GM21786 (cell line): ENCODE measurements around the gene BEAN1.

Experiments
- ATAC-seq: cut with Tn5 transposase; IDR thresholded peaks from one replicate; pipeline ENCODE4 v1.9.1; 2021; ENCODE audit not compliant: unreplicated experiment

BEAN1 gene

DNA sequence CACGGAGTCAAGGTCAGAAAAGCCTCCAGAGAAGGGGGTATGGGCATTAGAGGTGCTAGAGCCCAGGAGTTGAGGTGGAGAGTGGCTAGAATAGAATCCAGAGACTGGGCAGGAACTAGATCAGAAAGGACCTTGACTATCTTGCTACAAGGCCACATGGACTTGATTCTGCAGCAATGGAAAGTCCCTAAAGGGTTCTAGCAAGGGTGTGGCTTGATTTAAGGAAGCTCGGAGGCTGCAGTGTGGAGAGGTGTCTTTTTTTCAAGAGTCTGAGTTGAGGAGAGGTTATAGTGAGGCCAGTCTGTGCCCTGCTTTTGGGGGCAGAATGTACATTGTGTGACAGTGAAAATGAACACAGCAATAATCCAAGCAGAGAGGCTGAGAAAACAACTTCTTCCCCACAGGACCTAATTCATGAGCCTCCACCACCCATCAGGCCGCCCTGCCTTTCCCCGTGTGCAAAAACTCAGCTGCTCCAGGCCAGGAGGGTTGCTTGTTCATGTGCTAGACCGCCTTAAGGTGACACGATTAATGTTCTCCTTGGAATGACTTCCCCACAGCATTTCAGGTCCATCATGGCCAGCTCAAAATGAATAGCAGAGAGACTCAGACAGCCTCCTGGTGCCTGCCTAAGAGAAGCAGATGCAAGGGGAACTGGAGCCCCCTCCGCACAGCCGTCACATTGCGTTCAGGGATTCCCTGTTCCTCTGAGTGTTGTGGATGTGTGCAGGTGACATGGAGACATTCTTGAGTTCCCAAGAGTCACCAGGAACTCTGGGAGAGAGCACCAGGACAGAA, 8.7 kb upstream of the BEAN1 start:
- ATAC-seq = no peak

DNA sequence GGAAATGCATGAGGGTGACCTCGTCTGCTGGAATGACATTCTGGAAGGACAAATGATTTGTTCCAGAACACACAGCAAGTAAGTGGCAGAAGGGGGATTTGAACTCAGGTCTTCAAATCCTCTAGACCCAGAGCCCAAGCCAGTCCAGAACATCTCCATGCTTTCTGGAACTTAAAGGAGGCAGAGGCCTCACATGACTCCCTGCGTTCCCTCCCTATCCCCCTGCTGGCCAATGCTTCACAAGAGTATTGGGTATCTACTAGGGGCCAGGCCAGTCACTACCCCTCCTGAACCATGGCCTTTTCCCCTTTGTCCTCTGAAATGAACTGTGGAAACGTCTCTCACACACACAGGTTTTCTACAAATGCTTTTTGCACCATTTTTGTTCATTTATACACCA, 7.6 kb upstream of the BEAN1 start:
- no peak for ATAC-seq

DNA sequence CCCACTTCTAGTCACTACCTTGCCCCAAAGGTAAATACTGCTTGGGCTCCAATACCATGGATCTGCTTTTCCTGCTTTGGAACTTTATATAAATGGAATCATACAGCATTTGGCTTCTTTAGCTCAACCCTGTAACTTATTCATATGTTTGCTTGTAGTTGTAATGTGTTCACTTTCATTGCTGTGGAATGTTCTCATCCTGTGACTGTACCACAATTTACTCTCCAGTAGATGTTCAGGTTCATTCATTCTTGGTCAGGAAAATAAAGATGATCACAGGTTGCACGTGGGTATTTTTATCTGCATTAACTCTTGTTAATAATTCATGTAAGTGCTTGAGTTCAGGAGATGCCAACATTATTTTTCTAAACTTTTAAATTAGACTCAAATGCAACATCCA, 6.7 kb upstream of the BEAN1 start:
- no peak for ATAC-seq

DNA sequence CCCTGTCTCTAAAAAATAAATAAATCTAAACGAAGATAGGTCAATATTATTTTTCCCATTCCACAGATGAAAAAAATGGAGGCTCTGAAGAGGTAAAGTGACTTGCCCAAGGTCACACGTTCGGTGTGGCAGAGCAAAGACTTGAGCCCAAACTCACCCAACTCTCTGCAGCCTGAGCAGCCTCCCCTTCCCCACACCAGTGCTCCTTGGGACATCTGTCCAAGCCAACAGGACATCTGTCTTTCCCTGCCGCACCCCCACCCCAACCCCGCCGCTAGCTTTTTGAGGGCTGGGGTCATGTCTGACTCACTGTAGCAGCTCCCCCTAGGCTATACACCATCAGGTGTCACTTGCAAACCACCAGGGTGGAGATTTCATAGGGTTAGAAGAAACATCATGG, 5.2 kb upstream of the BEAN1 start:
- ATAC-seq = no peak

DNA sequence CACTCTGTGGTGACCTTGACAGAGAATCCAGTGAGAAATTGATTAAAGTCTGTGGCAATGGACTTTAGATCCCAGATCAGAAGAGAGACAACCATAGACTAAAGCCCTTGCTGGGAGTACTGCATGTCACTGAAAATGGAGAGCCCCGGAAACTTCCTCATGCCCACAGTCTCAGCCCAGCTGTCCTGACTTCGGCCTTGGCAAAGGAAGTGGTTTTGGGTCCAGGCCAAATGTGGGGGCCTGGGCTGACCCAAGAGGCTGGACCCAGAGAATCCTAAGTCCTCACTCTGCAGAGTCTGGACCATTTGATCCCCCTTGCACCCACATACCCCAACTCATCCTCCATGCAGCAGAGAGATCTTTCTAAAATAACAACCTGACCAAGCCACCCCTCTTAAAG, 4.7 kb upstream of the BEAN1 start:
- no peak for ATAC-seq

DNA sequence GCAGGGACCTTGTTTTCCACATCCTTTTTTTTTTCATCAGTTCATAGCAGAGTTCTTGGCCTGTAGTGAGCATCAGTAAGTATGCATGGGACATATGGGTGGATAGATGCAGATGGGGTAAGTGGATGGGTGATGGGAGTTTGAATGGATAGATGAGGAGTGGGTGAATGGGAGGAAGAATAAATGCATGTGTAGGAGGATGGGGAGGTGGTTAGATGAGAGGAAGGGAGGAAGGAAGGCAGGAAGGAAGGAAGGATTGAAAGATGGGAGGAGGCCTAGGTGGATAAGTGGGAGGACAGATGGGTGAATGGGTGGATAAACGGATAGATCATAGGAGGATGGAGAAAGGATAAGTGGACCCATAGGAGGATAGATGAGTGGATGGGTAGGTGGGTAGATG, 3.9 kb upstream of the BEAN1 start:
- ATAC-seq = no peak

DNA sequence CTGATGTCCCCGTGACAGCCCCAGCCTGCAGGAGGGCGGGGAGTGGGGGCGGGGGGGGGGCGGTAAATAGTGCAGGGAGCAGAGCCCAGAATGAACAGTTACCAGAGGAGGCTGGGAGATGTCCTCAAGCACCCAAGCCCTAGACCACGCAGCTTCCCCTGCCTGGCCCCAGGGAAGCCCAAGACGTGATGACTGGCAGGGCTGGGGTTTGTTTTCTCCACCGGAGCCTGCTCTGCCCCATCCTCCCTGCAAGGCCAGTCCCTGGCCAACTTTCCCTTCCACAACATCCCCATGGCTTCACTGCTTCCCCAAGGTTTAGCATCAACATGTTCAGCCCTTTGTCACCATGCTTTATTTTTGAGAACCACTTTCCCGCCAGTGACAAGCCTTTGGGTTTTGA, 1.4 kb upstream of the BEAN1 start:
- no peak for ATAC-seq

DNA sequence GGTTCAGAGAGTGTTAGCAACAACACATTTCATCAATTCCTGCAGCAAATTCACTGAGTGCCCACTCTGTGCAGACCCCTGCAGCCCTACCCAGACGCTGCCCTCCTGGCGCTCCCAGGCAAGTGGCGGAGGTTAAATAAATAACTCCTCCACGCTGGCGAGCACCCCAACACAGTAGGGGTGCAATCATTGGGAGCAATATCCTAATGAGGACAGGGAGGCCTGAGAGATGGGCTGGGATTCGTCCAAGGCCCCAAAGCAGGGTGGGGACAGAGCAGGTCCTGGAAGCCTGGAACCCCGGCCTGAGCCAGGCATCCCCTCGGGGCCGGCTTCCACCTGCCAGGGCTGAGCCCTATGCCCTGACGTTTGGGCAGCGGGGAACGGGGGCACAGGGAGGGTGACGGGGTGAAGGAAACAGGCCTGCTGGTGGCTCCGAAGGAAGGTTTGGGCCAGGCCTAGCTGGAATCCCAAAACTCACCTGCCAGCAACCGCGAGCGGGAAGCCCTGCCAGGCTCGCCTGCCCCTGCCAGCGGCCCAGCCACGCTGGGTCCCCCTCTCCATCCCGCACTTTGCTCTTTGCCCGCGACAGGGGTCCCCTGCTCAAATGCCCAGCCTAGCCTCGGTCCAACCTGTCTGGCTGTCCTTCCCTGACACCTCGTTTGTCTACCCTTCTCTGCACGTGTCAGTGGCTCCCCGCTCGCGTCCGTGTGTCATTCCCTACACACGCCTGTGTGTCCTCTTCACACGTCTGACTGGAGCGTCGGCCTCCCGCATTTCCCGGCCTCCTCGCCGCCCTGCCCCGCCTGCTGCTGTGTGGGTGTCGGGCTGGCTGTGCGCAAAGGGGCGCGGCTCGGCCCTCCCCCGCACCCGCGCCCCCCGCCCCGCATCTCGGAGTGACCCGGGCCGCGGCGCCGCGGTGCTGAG, 721 bp upstream of the BEAN1 start:
- no peak for ATAC-seq

DNA sequence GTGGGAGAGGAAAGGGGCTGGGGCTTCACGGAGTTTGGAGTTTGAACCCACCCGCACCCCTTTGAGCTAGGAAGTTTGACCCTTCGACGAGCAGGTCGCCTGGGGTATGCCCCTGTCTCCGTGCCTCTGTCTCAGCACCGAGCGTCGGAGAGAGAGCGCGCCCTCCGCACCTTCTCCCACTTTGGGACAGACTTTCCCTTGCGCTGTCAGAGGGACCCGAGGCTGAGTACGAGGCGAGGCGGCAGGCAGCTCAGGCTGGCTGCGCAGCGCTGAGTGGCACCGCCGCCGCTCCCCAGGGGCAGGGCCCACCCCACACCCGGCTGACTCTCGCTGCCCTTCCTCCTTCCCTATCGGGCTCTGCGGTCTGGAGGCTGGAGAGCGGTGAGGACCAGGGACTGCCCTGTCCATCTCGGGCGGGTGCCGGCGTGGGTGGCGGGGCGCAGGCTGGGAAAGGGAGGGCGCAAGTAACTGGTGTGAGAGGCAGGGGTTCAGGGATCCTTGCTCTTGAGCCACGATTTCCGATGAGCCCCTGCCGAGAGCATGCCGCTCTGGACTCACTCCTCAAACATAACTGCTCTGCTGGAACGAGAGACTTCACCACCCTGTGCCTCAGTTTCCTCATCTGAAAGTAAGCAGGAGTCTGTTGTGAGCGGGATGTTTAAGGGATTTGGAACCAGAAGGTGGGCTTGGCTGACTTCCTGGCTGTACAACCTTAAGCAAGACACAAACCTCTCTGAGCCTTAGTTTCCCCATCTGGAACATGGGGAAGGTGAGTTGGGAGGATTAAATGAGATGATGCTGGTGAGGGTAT, 981 bp downstream of the BEAN1 start:
- ATAC-seq = no peak

DNA sequence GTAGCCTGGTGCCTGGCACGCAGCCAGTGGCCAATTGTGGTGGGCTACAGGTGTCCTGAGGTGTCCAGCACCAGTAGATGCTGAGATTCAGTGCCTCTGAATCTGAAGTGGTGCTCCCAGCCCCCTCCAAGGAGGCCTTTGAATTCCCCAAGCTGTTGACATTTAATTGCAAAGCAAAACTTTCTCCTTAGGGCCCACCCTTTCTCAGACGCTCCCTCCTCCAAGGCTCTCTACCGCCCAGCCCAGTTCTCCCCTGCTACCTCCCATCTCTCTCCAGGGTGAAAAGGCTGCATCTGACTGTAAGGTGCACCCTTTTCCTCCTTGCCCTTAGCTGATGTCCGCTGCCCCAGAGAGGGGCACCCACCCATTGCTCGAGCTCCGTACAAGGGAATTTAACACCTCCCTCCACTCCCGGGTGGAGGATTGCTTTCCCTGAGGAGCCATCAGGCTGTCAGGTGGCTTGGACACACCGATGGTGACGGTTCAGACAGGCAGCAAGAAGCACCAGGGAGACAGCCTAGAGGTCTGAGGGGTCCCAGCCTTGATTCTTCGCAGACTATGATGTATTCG, 1.7 kb downstream of the BEAN1 start:
- ATAC-seq = no peak

DNA sequence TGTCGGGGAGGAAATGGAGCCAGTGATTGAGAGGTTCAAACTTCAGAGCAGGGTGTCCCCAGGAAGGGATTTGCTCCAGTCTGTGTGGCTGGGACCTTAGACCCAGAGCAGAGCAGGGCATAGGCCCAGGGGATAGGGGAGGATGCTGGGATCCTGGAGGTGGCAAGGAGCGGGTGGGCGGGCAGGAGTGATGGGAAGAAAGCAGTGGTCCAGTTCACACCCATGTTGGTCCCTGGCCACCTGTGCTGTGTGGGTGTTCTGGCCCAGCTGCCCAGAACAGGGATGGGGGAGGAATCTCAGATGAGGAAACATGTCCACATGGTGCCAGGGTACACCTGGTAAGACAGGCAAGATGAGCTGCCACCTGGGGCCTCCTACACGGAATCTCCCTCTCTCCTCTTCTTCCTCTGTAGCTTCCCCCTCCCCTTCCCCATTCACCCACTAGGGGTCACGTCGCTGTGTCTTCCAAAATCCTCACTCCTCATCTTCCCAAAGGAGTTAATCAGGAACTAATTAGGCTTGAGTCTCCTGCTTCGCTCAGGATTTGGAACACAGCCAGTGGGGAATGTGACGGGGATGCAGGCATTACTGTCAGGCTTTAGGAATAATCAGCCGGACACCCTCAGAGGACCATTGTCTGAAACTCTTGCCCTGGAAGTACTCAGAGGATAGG, 2.3 kb downstream of the BEAN1 start:
- ATAC-seq = no peak

DNA sequence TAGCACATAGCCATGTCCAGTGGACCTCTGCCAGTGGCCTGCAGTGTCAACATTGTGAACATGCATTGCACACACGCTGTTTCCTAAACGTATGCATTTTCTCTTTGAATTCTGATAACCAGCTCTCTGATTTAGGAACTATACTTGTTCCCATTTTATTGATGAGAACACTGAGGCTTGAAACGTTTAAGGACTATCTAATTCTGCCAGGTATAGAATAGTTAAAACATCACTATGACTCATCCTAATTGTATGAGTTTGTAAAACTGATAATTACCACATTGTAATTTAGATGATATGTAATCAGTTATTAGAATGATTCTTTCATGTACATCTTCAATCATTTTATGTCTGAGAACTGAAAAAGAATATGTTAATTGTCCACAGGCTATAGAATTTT, 3.1 kb downstream of the BEAN1 start:
- no peak for ATAC-seq

DNA sequence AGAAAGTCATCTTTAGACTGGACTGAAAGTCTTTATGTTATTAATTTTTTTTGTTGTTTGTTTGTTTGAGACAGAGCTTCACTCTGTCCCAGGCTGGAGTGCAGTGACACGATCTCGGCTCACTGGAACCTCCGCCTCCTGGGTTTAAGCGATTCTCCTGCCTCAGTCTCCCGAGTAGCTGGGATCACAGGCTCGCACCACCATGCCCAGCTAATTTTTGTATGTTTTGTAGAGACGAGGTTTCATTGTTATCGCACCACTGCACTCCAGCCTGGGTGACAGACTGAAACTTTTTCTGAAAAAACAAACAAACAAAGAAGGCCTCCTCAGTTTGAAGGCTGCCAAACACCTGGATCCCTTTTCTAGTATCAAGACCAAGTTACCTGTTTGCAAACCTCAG, 4.7 kb downstream of the BEAN1 start:
- ATAC-seq = no peak

DNA sequence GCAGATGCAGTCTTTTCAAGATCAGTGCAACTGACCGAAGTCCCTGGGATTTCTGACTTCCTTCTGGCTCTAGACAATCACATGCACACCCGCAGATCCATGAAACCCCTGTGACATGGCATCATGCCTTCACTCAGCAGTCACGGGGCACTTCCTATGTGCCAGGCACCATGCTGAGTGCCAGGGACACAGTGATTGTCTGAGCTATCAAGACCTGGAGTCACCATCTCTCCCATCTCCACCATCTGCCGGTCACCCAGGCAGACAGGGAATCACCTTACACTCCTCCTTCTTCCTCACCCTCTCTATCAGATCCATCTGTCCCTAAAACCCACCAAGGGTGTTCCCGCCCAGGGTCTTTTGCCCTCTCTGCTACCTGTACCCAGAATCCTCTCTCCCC, 5.3 kb downstream of the BEAN1 start:
- no peak for ATAC-seq

DNA sequence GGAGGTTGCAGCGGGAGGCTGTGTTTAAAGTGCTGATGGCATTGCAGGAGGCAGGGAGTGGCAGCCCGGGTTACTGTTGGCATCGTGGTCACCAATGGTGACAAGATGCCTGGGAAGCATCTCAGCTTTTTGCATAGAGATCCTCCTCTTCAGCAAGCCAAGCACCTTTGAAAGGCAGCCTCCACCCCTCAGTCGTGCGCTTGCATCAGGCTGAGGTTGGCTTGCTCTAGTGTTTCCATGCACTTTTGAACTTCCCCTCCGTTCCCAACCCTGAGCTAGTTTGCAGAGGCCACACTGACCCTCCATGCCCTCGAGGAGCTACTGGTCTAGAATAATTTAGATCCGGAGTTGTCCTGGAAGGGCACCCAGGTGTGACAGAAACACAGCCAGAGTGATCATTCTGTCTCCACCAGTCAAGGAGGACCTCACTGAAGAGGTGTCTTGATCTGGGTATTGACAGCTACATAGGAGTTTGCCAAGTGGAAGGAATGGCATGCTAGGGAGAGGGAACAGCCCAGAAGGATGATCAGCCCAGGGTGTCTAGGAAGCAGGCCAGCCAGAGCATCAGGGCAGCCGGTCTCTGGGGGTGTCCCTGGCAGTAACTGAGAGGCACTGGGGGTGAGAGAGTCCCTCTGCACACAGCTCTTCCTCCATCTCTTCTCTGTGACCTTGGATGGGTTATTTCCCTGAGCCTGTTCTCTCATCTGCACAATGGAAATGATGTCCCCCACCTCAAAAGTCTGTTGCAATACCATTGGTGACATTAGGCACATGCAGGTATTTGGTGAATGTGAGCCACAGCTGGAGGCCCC, 7.7 kb downstream of the BEAN1 start:
- no peak for ATAC-seq

DNA sequence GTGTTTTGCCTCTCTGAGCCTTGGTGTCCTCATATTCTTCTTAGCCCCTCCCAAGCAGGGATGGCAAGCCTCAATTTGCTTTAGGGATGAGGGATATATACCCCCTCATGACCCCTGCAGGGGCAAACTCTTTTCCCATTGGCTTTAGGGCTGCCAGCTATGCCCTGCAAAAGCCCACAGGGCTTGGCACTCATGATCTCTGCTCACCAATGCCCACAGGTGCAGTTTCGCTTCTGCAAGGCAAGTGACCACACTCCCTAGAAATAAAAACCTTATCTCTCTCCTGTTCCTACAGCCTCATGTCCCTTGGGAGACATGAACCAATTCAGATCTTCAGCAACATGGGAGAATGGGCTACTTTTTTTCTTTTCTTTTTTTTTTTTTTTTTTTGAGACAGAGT, 8.8 kb downstream of the BEAN1 start:
- no peak for ATAC-seq

DNA sequence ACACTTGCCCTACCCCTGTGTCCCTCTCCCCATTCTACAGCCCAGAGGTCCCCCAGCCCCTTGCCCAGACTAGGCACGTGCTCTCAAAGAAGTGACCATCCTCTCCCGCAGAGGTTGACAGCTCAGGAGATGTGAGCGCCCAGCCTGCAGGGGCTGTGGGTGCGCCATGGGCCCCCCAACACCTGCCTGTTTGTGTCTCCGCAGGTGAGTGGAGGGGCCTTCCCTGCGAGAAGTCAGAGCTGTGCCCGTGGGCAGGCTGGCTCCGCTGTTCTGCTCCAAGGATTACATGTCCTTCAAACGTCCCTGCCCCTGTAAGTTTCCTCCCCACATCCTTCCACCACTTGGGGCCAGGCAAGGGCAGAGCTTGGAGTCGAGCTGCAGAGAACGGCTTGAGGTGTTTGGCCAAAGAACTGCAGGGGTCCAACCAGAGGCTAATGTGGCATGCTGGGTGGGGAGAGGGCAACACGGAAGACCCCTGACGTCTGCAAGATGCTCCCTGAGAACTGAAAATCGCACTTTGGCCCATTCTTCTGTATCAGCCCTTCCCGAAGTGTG, 10.4 kb downstream of the BEAN1 start:
- no peak for ATAC-seq

DNA sequence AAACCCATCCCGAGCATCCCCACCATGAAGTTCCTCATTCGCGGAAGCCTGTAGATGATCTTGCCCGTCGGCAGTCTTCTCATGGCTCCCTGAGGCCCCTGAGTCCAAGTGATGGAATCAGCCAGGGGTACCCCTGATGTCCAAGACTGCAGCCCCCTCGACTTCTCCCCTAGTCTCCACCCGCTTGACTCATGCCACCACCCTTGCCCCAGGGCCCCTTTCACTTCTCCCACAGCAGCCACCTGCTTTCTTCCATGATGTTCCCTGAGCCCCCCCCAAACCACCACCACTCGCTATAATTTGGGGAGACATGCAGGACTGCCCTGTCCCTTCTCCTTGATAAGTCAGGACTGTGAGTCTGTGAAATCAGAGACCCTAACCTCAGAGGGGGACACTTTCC, 11.4 kb downstream of the BEAN1 start:
- ATAC-seq = no peak

DNA sequence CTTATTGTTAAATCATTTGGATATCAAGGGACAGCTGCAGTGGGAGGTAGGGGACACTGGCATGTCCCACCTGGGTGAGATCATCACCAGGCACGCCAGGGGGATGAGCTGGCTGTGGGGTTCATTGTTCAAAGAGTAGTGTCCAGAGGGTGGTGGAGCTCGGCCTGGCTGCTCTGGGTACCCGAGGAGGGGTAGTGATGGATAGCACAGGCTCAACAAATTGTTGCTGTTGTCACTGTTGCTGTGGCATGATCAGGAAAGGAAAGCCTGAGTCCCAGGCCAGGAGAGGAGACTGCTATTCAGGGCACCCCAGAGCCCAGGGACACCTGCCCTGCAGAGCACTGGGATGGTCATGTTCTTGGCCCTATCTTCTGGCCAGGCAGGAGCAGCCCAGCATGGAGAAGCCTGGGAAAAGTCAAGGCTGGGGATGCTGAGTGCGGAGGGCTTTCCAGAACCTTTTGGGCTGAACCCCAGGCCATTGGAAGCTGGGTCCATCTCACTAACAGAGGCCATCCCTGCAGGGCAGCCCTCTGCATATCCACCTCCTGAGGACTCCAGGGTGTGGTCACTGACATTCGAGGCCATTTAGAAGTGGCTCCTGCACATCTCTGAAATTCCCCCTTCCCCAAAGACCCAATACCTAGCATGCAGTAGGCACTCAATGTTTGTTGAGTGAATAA, 12.1 kb downstream of the BEAN1 start:
- no peak for ATAC-seq
